ENCODE measurements around the gene C19orf12.
"Not testable (repeated sequence)": the region's sequence is repeated elsewhere in the genome, so short reads cannot be mapped to it uniquely, and the experiment has no call there.

The C19orf12 gene

GRCh38 chr19:29731331-29731850 is 16.3 kb upstream of the C19orf12 start:
- DNase-seq (ENCODE audit: low read depth in 2 of 2): no peak

- DNase-seq (ENCODE audit: low read depth in 2 of 2): no peak
These were observed 12.8 kb upstream of the C19orf12 start for GRCh38 chr19:29727906-29728305.

GRCh38 chr19:29724746-29725145 is 9.7 kb upstream of the C19orf12 start:
- no peak for DNase-seq (ENCODE audit: low read depth in 2 of 2)

- DNase-seq (ENCODE audit: low read depth in 2 of 2): no peak
These were observed 9.1 kb upstream of the C19orf12 start for GRCh38 chr19:29724102-29724641.

- DNase-seq (ENCODE audit: low read depth in 2 of 2): no peak
These were observed 2.0 kb upstream of the C19orf12 start for GRCh38 chr19:29717051-29717450.

- DNase-seq (ENCODE audit: low read depth in 2 of 2): no peak
These were observed 880 bp upstream of the C19orf12 start for GRCh38 chr19:29715701-29716581.

- no peak for DNase-seq (ENCODE audit: low read depth in 2 of 2)
These were observed 599 bp downstream of the C19orf12 start for GRCh38 chr19:29714371-29714952.

GRCh38 chr19:29712744-29713516 is 2.1 kb downstream of the C19orf12 start:
- no peak for DNase-seq (ENCODE audit: low read depth in 2 of 2)

GRCh38 chr19:29711584-29712132 is 3.4 kb downstream of the C19orf12 start:
- DNase-seq (ENCODE audit: low read depth in 2 of 2): no peak

- DNase-seq (ENCODE audit: low read depth in 2 of 2): not testable (repeated sequence)
These were observed 5.6 kb downstream of the C19orf12 start for GRCh38 chr19:29709440-29709798.

- no peak for DNase-seq (ENCODE audit: low read depth in 2 of 2)
These were observed 6.3 kb downstream of the C19orf12 start for GRCh38 chr19:29708554-29709439.

GRCh38 chr19:29706635-29707034 is 8.4 kb downstream of the C19orf12 start:
- no peak for DNase-seq (ENCODE audit: low read depth in 2 of 2)

- no peak for DNase-seq (ENCODE audit: low read depth in 2 of 2)
These were observed 9.4 kb downstream of the C19orf12 start for GRCh38 chr19:29705706-29706105.

- DNase-seq (ENCODE audit: low read depth in 2 of 2): no peak
These were observed 10.2 kb downstream of the C19orf12 start for GRCh38 chr19:29704562-29705558.

GRCh38 chr19:29702963-29703320 is 12.1 kb downstream of the C19orf12 start:
- no peak for DNase-seq (ENCODE audit: low read depth in 2 of 2)

GRCh38 chr19:29702161-29702962 is 12.7 kb downstream of the C19orf12 start:
- no peak for DNase-seq (ENCODE audit: low read depth in 2 of 2)

GRCh38 chr19:29700498-29700897 is 14.6 kb downstream of the C19orf12 start:
- no peak for DNase-seq (ENCODE audit: low read depth in 2 of 2)

GRCh38 chr19:29699861-29700260 is 15.2 kb downstream of the C19orf12 start:
- no peak for DNase-seq (ENCODE audit: low read depth in 2 of 2)

Data from stimulated activated CD4-positive, alpha-beta T cell treated with anti-CD3 and anti-CD28 coated beads, Interleukin-12 subunit alpha, Interleukin-12 subunit beta, amount 100 ng/mL, for 24 hours (primary cell).